K562 (cell line): Measurements from ENCODE around the gene TLN1. TPM values are rescaled to one million over a fixed set of nuclear protein-coding genes. Genes with fewer than 3 reads are reported as not detected.

Experiments used
- ATAC-seq: fragments of 200-7000 bp; cut with Tn5 transposase; 3 replicates; pipeline ENCODE4 v1.9.1; 2020; ENCODE audit warnings: moderate library complexity
- BruUV-seq: library from RNA; stranded (reverse); fragments of 400-500 nt; replicated peaks from 2 replicates; lab custom pipeline; 2021; lab: Mats Ljungman, UMichigan
- CTCF ChIA-PET: fragments of 300-600 bp; formaldehyde crosslinking; extraction: SDS; loops from one replicate; lab custom pipeline; 2021; ENCODE audit warnings: low intra/inter-chr PET ratio; lab: Yijun Ruan, JAX
- POLR2A ChIA-PET: fragments of 300-600, 350-650 bp; sonication (Branson Sonifier 250); formaldehyde crosslinking; extraction: SDS; loops from one replicate; lab custom pipeline; 2021; ENCODE audit warnings: antibody characterized with exemption, inconsistent platforms; lab: Yijun Ruan, JAX
- DNase-seq, 4 experiments: peaks; one replicate each; pipeline versions ENCODE4 v3.0.0 to v3.0.0-alpha.2; 2011 to 2018; ENCODE audit warnings: low spot score in 3 of 4, mixed read lengths in 3 of 4; ENCODE audit errors: extremely low read depth in 1 of 4
- FAIRE-seq: peaks from 2 replicates; lab custom pipeline; 2011; peaks lifted over from hg19 to GRCh38; lab: Jason Lieb, UNC
- H2AFZ ChIP-seq: 2 replicates; pipeline ENCODE4 v1.6.0; 2011; ENCODE audit warnings: low read depth, low read length, control low read depth, inconsistent platforms
- H3K27ac ChIP-seq: fragments of 200-600 bp; 3 replicates; pipeline ENCODE4 v1.8.0; 2011; ENCODE audit warnings: low read depth, mild to moderate bottlenecking, control low read depth, inconsistent platforms, low read length, moderate library complexity, mixed read lengths; ENCODE audit errors: extremely low read depth
- H3K27me3 ChIP-seq, 2 experiments: fragments of 300-600 bp in 1 of 2; 2 replicates in 1 of 2; 3 replicates in 1 of 2; pipeline versions ENCODE4 v1.6.0 to v1.8.0; 2011; ENCODE audit warnings: inconsistent platforms in 2 of 2, low read length in 2 of 2, mild to moderate bottlenecking in 1 of 2, mixed read lengths in 1 of 2, moderate library complexity in 1 of 2; ENCODE audit not compliant: control insufficient read depth in 2 of 2, insufficient read depth in 2 of 2
- H3K36me3 ChIP-seq: fragments of 300-600 bp; 3 replicates; pipeline ENCODE4 v1.8.0; 2011; ENCODE audit warnings: mild to moderate bottlenecking, low read length, inconsistent platforms; ENCODE audit not compliant: control insufficient read depth, insufficient read depth
- H3K4me1 ChIP-seq, 2 experiments: fragments of 200-600 bp in 1 of 2; replicated peaks in 1 of 2; 2 replicates in 1 of 2; 3 replicates in 1 of 2; pipeline versions ENCODE4 v1.5.1 to v1.8.0; 2011; ENCODE audit warnings: inconsistent platforms in 2 of 2, low read length in 2 of 2, mild to moderate bottlenecking in 1 of 2, mixed read lengths in 1 of 2, moderate library complexity in 1 of 2; ENCODE audit not compliant: control insufficient read depth in 2 of 2, insufficient read depth in 2 of 2
- H3K4me2 ChIP-seq: 2 replicates; pipeline ENCODE4 v1.6.1; 2011; ENCODE audit warnings: low read length, control low read depth, inconsistent platforms, mixed read lengths; ENCODE audit not compliant: insufficient read depth
- H3K4me3 ChIP-seq: fragments of 200-600 bp; sonication (generic), shearing (Covaris generic); 2 replicates; pipeline ENCODE4 v1.5.1; 2016; ENCODE audit warnings: control low read depth, inconsistent platforms
- H3K79me2 ChIP-seq: fragments of 200-600 bp; 3 replicates; pipeline ENCODE4 v1.8.0; 2011; ENCODE audit warnings: low read length, inconsistent platforms; ENCODE audit not compliant: control insufficient read depth, insufficient read depth
- H3K9ac ChIP-seq, 2 experiments: 2 replicates each; pipeline versions ENCODE4 v1.6.0 to v1.6.1; 2011; ENCODE audit warnings: low read depth in 2 of 2, low read length in 2 of 2, control low read depth in 1 of 2, inconsistent platforms in 1 of 2, mild to moderate bottlenecking in 1 of 2, mixed read lengths in 1 of 2; ENCODE audit not compliant: insufficient read depth in 1 of 2
- H3K9me1 ChIP-seq: one replicate; pipeline ENCODE4 v1.6.0; 2011; ENCODE audit warnings: inconsistent platforms, mild to moderate bottlenecking, low read length, moderate library complexity; ENCODE audit not compliant: control insufficient read depth, insufficient read depth
- H3K9me3 ChIP-seq: replicated peaks from 2 replicates; pipeline ENCODE4 v1.5.1; 2011; ENCODE audit warnings: low read depth, low read length, inconsistent platforms; ENCODE audit not compliant: control insufficient read depth, insufficient read depth
- H4K20me1 ChIP-seq: replicated peaks from 2 replicates; pipeline ENCODE4 v1.6.1; 2011; ENCODE audit warnings: low read length, inconsistent platforms, mixed read lengths; ENCODE audit not compliant: control insufficient read depth, insufficient read depth
- CBX8 ChIP-seq: fragments of 200-600 bp; sonication (generic); IDR thresholded peaks from 2 replicates; pipeline ENCODE4 v1.6.1; 2012; ENCODE audit warnings: borderline replicate concordance, mixed run types, low read depth, mild to moderate bottlenecking, moderate library complexity, mixed read lengths, low read length, control low read depth, inconsistent platforms; ENCODE audit not compliant: poor library complexity, severe bottlenecking; ENCODE audit errors: extremely low read depth
- HNRNPL ChIP-seq: fragments of 200-400 bp; formaldehyde crosslinking; IDR thresholded peaks from 2 replicates; pipeline ENCODE4 v1.6.1; 2017; ENCODE audit warnings: low read depth, mild to moderate bottlenecking, low read length
- MAFF ChIP-seq: IDR thresholded peaks from 2 replicates; pipeline ENCODE4 v1.6.1; 2012; ENCODE audit warnings: low read length, improper control_type of control experiment
- PBX2 ChIP-seq, 2 experiments: IDR thresholded peaks in 1 of 2; conservative IDR thresholded peaks in 1 of 2; 2 replicates each; pipeline ENCODE4 v1.6.1; 2016; ENCODE audit warnings: low read depth in 2 of 2, mild to moderate bottlenecking in 1 of 2, missing compliant biosample characterization in 1 of 2, missing genetic modification characterization in 1 of 2, moderate library complexity in 1 of 2
- POLR2G ChIP-seq: fragments of 200-400 bp; formaldehyde crosslinking; IDR thresholded peaks from 2 replicates; pipeline ENCODE4 v1.6.1; 2017; ENCODE audit warnings: low read depth, mild to moderate bottlenecking, antibody characterized with exemption, low read length, moderate library complexity
- ZKSCAN8 ChIP-seq: fragments of 200-800 bp; sonication (Bioruptor generic); IDR thresholded peaks from 2 replicates; pipeline ENCODE4 v1.6.1; 2016; ENCODE audit warnings: missing genetic modification characterization, missing compliant biosample characterization
- ZNF212 ChIP-seq: fragments of 450-650 bp; formaldehyde crosslinking; IDR thresholded peaks from 2 replicates; pipeline ENCODE4 v1.4.0; 2020; ENCODE audit warnings: mild to moderate bottlenecking
- WGBS: fragments of 100-300 bp; shearing (Covaris generic); methylation state at CpG from one replicate; pipeline ENCODE4 v1.1.6; 2016; ENCODE audit warnings: low coverage, mixed read lengths; ENCODE audit not compliant: insufficient coverage; ENCODE audit errors: missing lambda C conversion rate; 5-methylcytosine and 5-hydroxymethylcytosine counted together
- in situ Hi-C: fragments of 300-500 bp; cut with MboI; formaldehyde crosslinking; loops from 4 replicates; pipeline ENCODE4 v1.15.0; 2018; ENCODE audit warnings: inconsistent platforms, mixed read lengths
- intact Hi-C: fragments of 100-400 bp; cut with micrococcal nuclease; formaldehyde crosslinking; loops from 2 replicates; pipeline ENCODE4 v1.14.2; 2022
- polyA plus RNA-seq, 8 experiments: library from polyadenylated mRNA; depleted of rRNA in 4 of 8; stranded (reverse) in 5 of 8; unstranded in 3 of 8; fragments of >200 nt; fragmentation: Nextera tagmentation in 2 of 8; fragmentation: Illumina TruSeq in 1 of 8; extraction: Ambion mirVana in 2 of 8; extraction: Trizol in 1 of 8; gene quantifications; 2 replicates each; pipeline versions ENCODE4 v1.2.1 to v1.2.3, GENCODE V29; 2011 to 2014; ENCODE audit warnings: inconsistent platforms in 1 of 8, missing spikeins in 1 of 8
- total RNA-seq, 7 experiments: library from RNA; depleted of rRNA in 6 of 7; stranded (reverse); fragments of >200 nt in 6 of 7; fragmentation: Illumina TruSeq in 2 of 7; extraction: Trizol in 2 of 7; gene quantifications; 2 replicates each; pipeline versions ENCODE4 v1.2.1 to v1.2.3, GENCODE V29; 2011 to 2021; ENCODE audit warnings: low replicate concordance in 1 of 7
- TF ChIP-seq, protein P1 (sequence below): IDR thresholded peaks from 2 replicates; pipeline ENCODE4 v1.6.1; 2016; ENCODE audit warnings: missing genetic modification characterization, missing compliant biosample characterization

The TLN1 gene
- total and polyA plus RNA-seq, 9 of the 15 experiments (the other 6 are each of a cell fraction or from before 2014, with no cell fraction given): 3.6 to 240 (median 54.8) TPM

GRCh38 chr9:35714123-35714522, 17.9 kb downstream of the TLN1 start:
- no TSS peak for BruUV-seq
- POLR2A ChIA-PET: interaction anchor here (1.2 to 2.5 kb wide), 5 partner anchors 9 to 50 kb away, joined by 3 to 17 read pairs (median 4); partner anchors contain the start of genes CREB3 and TLN1

GRCh38 chr9:35713578-35713977, 18.4 kb downstream of the TLN1 start:
- CTCF ChIA-PET: no interaction called here

More at GRCh38 chr9:35714123-35714522, 17.9 kb downstream of the TLN1 start:
- H3K4me1 ChIP-seq: no peaks in the 10 kb centered on the region
- FAIRE-seq (no peak), ATAC-seq (no peak), DNase-seq (no peak)
- no peak overlapping the region for H3K4me3 ChIP-seq
- no peak overlapping the region for H3K4me2 ChIP-seq
- intact Hi-C loops (no loop called here), in situ Hi-C loops (no loop called here)
- H3K36me3 ChIP-seq: peaks cover 90% of the 10 kb centered on the region; the same call in 2 of the 3 replicates
- 90% methylated on average over 6 of the region's 6 CpGs for WGBS
- CTCF ChIA-PET: no interaction called here
- H3K9me1 ChIP-seq: no peaks in the 10 kb centered on the region
- H3K9me3 ChIP-seq: no peaks in the 10 kb centered on the region
- no peak overlapping the region for H3K27ac ChIP-seq
- H2AFZ ChIP-seq: no peak overlapping the region
- no peaks in the 10 kb centered on the region for H3K27me3 ChIP-seq
- TF ChIP-seq ZKSCAN8 (CRISPR knock-in tag) (no peak), POLR2G (peak; percentile 20; the same call in 1 of the 2 replicates), MAFF (no peak)
- H3K9ac ChIP-seq: no peak overlapping the region
- H3K79me2 ChIP-seq: no peaks in the 10 kb centered on the region
- no peaks in the 10 kb centered on the region for H4K20me1 ChIP-seq

More at GRCh38 chr9:35713578-35713977, 18.4 kb downstream of the TLN1 start:
- Histone ChIP-seq H3K4me2 (no peak overlapping the region), H3K27me3 (no peaks in the 10 kb centered on the region), H3K9ac (no peak overlapping the region), H2AFZ (no peak overlapping the region), H3K36me3 (peaks cover 90% of the 10 kb centered on the region; the same call in 2 of the 3 replicates), H3K79me2 (no peaks in the 10 kb centered on the region), H3K4me3 (no peak overlapping the region), H3K4me1 (no peaks in the 10 kb centered on the region), H3K27ac (no peak overlapping the region), H4K20me1 (no peaks in the 10 kb centered on the region), H3K9me1 (no peaks in the 10 kb centered on the region), H3K9me3 (no peaks in the 10 kb centered on the region)
- intact Hi-C loops: no loop called here
- no peak for ATAC-seq
- 94% methylated on average over 2 of the region's 3 CpGs for WGBS
- POLR2A ChIA-PET: interaction anchor here (1.2 to 2.5 kb wide), 4 partner anchors 8 to 22 kb away, joined by 3 to 17 read pairs (median 5); partner anchors contain the start of genes CREB3 and TLN1
- DNase-seq: no peak
- in situ Hi-C loops: no loop called here
- TF ChIP-seq, protein P1, sequence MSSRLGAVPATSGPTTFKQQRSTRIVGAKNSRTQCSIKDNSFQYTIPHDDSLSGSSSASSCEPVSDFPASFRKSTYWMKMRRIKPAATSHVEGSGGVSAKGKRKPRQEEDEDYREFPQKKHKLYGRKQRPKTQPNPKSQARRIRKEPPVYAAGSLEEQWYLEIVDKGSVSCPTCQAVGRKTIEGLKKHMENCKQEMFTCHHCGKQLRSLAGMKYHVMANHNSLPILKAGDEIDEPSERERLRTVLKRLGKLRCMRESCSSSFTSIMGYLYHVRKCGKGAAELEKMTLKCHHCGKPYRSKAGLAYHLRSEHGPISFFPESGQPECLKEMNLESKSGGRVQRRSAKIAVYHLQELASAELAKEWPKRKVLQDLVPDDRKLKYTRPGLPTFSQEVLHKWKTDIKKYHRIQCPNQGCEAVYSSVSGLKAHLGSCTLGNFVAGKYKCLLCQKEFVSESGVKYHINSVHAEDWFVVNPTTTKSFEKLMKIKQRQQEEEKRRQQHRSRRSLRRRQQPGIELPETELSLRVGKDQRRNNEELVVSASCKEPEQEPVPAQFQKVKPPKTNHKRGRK (tag): peak; percentile 65; the same call in 1 of the 2 replicates
- TF ChIP-seq ZNF212 (CRISPR knock-in tag) (no peak), HNRNPL (no peak), CBX8 (no peak), PBX2 (CRISPR knock-in tag; IDR thresholded peaks at IDR 0.05; ENCODE audit: low read depth) (no peak), PBX2 (tag; conservative IDR thresholded peaks at IDR 0.05; ENCODE audit: low read depth) (no peak)
- FAIRE-seq: no peak
- BruUV-seq: no TSS peak
